ENCODE measurements around the gene JARID2.

DNA sequence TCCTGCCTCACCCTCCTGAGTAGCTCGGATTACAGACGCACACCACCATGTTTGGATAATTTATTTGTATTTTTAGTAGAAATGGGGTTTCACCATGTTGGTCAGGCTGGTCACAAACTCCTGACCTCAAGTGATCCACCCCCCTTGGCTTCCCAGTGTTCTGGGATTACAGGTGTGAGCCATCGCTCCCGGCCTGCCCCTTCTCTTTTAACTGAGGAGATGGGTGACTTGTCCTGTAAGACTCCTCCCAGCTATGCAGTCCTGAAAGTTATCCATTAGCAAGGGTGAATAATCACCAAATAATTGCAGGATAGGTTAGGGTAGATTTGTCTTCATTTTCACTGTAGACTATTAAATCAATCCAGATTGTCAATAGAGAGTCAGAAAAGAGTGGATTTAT is 40.5 kb upstream of the JARID2 start:
- TF ChIP-seq POLR2AphosphoS5 (IDR thresholded peaks at IDR 0.05) (no peak), POLR2A (IDR thresholded peaks at IDR 0.05) (no peak), CTCF (IDR thresholded peaks at IDR 0.05) (no peak)

Measured in sigmoid colon (tissue), 4 donors.